Activated CD4-positive, alpha-beta T cell treated with anti-CD3 and anti-CD28 coated beads, Interleukin-2, Interleukin-6, amounts not matched to agents 100 ng/mL and 50 ng/mL, durations not matched to agents 16 hours and 8 hours (primary cell): Measurements from ENCODE around the gene HS1BP3.

Source experiments
- DNase-seq: peaks from one replicate; pipeline ENCODE4 v3.0.0-alpha.2; 2020

The HS1BP3 gene

DNA sequence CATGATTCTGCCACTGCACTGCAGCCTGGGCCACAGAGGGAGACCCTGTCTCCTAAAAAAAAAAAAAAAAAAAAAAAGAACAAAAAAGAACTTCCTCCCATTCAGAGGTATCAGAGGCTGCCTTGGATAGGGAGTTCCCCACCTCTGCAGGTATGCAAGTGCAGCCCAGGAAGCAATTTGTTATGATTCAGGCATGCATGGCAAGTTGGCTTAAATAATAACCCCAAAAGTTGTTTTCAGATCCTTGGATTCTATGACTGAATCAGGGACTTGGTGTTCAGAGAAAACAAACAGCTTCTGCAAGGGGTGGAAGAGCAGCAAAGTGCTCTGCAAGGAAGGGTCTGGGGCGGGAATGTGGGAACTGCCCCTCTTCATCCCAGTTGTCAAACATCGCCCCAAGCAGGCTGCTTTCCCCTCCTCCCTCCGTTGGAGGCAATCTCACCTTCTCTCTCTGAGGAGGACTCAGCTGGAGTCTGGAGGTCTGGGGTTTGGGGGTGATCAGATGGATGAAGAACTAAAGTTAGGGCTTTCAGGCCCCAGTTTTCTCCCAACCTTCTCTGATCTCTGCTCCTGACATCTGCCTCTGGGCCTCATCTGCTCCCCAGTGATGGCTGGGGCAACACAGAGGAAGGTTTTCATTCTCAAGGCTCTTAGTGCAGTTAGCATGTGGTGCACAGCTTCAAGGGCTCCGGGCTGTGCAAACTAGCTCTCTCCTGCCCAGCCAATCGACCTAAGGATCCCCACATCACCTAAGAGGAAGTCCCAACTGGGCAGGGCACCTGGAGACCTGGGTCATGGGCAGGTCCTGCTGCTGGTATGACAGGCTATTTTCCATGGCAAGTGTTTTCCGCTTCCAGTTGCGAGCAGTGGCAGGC is 12.5 kb upstream of the HS1BP3 start:
- no peak for DNase-seq

DNA sequence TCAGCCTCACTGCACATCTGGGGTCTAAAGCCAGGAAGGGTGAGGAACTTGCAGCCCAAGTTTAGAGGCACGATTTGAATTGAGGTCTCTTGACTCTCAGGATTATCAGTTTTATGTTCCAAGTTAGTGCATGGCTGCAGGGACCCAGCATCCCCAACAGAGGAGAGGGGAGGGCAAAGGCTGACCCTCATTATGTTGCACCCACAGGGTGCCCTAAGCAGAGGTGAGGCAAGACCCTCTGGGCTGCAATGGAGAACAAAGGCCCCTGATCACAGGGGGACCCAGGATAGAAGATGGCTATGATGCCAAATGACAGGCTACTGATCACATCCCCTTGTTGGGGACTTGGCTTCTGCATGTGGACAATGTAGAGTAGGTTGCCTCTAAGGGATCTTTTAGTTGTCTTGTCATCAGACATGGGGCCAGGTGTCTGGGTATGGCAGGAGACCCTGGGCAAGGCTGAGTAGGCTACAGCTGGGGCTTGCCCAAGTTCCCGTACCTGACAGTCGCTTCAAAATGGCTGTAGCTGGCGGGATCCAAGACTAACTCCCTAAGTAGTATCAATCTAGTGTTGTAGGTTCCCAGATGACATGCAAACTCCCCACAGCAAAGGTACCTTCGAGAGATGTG is 11.5 kb upstream of the HS1BP3 start:
- DNase-seq: no peak

- peak; percentile 80 for DNase-seq
Measured at GRCh38 chr2:20661421-20662307, 10.8 kb upstream of the HS1BP3 start.

DNA sequence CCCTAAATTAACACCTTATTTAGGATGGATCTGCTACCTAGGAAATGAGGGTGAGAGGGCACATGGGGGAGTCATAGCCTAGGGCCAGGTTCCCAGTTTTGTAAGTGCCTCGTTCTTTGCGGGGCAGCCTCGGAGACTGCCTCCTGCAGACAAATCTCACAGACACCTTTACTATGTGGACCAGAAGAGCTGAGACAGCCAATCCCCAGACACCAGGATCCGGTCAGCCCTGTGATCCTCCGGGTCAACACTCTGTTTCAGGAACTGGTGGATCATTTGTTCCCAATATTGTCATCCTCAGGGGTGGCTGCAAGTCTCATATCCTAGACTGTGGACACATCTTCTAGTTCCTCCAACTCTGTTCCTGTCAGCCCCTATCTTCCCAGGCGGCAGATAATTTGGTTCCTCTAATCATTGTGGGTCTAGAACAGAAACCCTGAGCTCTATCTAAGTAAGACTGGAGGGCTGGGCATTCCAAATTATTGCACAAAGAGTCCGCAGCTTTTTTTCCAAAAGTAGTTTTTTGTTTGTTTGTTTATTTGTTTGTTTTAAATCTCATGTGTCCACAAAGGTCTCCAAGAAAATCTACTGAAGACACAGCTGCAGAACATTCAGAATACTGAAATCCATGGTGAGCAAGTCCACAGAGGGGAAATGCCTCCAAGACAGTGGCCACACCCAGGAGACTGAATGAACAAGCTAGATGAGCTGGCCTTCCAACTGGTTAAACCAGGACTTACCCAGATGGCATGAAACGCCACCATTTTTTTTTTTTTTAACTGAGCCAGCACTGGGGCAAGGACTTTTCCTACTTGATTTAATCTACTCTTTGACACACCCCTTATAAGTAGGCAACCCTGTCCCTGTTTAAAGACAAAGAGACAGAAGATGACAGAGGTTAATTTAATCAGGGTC is 9.9 kb upstream of the HS1BP3 start:
- no peak for DNase-seq

DNA sequence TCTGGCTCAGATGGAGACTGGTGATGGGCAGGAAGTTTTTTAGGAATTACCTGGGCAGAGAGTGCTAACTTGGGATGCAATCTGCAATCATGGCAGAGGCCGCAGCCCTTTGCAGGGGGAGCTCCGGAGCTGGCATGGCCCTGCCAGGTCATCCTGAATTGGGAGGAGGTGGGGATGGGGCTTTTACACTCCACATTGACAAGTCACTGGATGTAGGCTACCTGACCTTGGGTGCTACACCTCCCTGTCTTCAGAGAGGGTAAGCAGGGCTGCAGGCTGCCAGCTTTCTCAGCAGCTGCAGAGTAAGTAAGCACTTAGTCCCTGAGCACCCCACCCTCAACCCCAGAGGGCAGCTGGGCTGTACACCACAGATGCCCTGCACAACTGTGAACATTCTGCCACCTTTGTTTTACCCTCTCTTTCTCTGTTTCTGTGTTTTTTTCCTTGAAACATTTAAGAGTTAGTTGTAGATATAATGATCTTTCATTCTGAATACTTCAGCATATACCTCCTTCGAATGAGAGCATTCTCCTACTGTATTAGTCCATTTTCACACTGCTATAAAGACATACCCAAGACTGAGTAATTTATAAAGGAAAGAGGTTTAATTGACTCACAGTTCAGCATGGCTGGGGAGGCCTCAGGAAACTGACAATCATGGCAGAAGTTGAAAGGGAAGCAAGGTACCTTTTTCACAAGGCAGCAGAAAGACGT is 6.8 kb upstream of the HS1BP3 start:
- no peak for DNase-seq

DNA sequence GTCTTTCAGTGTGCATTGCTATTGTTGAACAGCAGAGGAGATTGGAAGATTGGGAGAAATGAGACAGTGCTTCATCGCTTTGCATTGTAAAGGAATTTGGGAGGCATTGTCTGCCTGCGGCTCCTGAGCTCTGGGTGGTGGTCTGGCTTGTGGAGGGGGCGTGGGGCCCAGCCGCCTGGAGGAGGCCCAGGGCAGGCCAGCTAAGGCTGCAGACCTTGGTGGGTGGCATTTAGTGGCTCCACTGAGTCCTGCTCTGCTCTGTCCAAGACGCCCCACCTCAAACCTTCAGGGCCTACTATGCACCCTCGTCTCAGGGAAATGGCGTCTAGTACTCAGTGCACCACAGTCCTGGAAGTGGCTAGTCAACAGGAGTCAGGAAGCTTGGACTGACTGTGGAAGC is 5.7 kb upstream of the HS1BP3 start:
- DNase-seq: no peak

- no peak for DNase-seq
Measured at GRCh38 chr2:20654535-20654813, 3.6 kb upstream of the HS1BP3 start.

DNA sequence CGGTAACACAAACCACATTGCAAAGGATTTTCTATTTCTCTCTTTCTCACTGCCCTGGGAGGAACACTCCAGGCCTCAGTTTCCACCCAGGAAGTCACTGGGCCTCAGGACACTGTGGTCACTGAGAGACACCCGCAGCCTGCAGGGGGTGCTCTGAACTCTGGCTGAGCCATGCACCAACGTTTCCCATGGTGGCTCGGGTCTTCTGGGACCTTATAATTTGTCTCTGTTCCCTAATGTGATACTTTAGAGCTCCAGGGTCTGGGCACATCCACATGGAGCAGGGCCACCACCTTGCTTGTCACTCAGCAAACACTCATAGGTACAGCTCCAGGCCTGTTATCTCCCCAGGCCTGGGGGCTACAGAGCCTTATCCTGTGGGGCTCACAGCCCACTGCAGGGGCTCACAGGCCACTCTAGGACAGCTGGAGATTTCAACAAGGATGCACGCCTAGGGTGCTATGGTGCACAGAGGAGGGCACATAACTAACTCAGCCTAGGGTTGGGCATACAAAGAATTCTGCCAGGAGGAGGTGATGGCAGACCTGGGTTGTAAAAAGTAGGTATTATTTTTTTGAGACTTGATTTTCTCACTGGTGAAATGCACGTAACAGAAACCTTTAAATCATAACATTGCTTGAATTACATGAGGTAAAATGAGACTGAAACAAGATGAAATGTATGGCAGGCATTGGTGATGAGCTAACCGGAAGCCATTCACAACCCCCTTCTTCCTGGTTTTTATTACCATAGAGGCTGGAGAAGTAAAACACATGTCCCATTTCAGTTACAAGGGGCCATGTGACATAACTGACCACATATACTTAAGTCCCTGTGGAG is 3.0 kb upstream of the HS1BP3 start:
- DNase-seq: no peak

GRCh38 chr2:20652673-20653575 is 2.0 kb upstream of the HS1BP3 start:
- DNase-seq: no peak

DNA sequence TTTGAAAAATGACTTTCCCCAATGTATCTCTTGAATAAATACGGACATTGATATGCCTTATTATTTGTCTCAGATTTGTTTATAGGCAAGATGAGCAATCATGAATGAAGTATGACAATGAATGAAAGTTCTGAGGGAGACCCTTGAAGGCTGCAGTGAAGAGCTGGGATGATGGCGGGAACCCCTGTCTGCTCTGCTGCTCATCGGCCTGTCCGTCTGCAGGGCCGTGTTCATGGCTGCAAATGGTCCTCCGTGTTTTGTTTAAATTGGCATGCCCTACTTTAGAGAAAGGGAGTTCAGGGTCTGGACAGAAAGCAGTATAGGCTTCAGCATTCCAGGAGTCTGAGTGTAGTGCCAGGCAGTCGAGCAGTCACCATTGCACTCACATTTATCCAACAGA is 1.2 kb upstream of the HS1BP3 start:
- DNase-seq: no peak

GRCh38 chr2:20651731-20652099 is 817 bp upstream of the HS1BP3 start:
- no peak for DNase-seq

GRCh38 chr2:20650393-20650876 is 463 bp downstream of the HS1BP3 start:
- peak; percentile 44 for DNase-seq

GRCh38 chr2:20649976-20650375 is 922 bp downstream of the HS1BP3 start:
- no peak for DNase-seq

DNA sequence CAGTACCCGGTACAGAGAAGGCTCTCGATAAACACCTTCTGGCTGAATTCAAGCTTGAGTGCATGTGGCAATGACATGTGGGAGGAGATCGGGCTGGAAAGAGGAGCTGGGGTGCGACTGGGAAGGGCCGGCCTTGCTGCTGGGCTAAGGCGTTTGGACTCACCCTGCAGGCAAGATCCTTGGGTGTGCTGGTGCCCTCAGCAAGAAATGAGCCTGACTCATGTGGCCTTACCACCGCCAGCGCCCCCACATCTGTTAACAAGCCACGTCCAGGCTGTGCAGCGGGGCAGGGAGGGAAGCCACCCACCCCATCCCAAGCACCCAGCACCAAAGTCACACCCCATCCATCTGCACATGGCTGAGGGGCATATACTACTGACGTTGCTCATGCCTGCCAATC is 1.3 kb downstream of the HS1BP3 start:
- no peak for DNase-seq

DNA sequence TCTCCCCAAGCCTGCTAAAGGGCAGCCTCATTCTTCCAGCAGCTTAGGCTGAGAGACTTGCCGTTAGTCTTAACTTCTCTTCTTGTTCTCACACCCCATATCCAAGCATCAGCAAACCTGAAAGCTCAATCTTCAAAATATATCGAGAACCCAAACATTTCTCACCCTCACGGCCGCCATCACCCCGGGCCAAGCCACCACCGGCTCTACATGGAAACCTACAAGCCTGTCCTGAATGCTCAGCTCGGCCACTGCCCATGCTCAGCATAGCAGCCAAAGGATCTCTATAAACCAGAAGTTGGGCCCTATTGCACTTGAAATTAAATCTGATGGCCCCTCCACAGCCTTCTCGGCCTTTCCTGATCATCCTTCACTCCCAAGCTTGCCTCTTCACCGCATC is 2.1 kb downstream of the HS1BP3 start:
- DNase-seq: no peak

DNA sequence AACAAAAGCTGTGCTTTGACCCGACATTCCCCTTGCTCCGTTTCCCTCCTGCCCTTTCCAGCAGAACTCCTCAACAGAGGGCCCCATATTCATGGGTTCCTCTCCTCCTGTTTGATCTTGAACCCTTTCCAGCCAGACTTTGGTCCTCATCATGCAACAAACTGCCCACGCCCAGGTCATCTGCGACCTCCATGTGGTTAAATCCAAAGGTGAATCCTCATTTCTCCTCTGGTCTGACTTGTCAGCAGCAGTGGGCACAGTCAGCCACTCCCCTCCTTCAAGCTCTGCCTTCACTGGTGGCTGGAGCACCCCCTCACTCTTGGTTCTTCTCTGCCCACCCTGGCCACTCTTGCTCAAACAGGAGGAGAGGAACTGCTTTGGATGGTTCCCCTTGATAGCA is 2.7 kb downstream of the HS1BP3 start:
- no peak for DNase-seq

DNA sequence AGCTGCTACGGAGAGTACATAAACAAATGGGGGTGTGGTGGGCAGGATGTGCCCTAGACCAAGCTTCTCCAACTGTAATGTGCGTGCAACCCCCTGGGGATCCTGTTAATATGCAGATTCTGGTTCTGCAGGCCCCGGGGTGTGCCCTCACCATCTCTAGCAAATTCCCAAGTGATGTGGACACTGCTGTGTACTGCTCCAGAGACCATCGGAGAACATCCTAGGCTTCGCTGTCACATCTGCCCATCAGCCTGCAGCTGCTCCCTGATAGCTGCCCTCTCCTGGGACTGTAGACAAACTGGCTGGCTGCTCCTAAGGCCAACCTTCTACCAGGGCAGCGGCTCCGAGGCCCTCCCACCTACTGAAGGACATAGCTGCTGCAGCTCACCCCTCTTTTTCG is 3.2 kb downstream of the HS1BP3 start:
- no peak for DNase-seq

DNA sequence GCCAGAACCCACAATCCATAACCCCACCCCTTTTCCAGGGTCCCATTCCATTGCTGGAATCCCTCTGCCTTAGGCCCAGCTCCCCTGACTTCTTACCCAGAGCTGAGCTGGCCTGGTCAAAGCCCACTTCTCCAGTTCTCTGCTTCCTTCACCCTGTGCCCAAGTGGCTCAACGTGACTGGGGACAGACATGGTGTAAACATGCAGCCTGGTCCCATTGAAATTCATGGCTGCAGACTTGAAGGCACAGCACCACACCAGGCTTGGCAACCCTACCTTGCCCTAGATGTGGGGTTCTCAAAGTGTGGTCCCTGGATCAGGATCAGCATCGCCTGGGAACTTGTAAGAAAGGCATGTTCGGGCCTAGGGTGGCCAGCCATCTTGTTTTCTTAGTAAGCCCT is 3.7 kb downstream of the HS1BP3 start:
- no peak for DNase-seq

GRCh38 chr2:20646446-20646845 is 4.5 kb downstream of the HS1BP3 start:
- DNase-seq: no peak

- DNase-seq: no peak
Measured at GRCh38 chr2:20645761-20646160, 5.1 kb downstream of the HS1BP3 start.
